HG03378 (cell line): ENCODE results near the gene KRT14.
"Not testable (repeated sequence)": the region's sequence is repeated elsewhere in the genome, so short reads cannot be mapped to it uniquely, and the experiment has no call there.

ENCODE experiments used
- ATAC-seq: cut with Tn5 transposase; IDR thresholded peaks from one replicate; pipeline ENCODE4 v1.9.1; 2021; ENCODE audit warnings: mild to moderate bottlenecking, moderate library complexity; ENCODE audit not compliant: unreplicated experiment

The KRT14 gene

DNA sequence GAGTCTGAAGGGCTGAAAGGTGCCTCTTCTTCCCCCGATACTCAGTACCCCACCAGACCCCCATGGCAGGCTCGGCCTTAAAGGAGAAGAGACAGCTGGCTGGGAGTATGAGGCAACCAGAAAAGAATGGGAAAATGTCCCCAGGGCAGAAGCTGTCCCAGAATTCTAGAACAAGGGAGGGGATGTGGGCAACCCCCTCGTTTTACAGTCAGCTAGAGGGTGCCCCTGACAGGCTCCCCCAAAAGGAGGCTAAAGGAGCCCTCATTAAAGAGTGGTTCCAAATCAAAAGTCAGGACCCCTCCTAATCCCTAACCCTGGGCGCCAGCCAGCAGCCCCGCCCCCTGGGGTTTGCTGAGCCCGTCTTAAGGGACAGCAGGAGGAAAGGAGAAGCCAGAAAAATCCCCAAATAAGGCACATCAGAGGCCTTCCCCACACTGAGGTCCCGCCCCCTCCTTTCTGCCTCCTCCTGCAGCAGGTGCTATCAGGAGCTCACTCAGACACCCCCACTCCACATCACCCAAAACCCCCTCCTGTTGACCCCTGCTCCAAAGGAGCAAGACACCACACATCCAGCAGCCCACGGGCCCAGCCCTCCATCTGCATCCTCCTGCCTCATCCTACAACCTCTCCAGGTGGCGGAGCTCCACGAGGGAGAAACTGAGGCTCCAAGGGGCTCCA lies 36.6 kb upstream of the KRT14 start:
- not testable (repeated sequence) for ATAC-seq

DNA sequence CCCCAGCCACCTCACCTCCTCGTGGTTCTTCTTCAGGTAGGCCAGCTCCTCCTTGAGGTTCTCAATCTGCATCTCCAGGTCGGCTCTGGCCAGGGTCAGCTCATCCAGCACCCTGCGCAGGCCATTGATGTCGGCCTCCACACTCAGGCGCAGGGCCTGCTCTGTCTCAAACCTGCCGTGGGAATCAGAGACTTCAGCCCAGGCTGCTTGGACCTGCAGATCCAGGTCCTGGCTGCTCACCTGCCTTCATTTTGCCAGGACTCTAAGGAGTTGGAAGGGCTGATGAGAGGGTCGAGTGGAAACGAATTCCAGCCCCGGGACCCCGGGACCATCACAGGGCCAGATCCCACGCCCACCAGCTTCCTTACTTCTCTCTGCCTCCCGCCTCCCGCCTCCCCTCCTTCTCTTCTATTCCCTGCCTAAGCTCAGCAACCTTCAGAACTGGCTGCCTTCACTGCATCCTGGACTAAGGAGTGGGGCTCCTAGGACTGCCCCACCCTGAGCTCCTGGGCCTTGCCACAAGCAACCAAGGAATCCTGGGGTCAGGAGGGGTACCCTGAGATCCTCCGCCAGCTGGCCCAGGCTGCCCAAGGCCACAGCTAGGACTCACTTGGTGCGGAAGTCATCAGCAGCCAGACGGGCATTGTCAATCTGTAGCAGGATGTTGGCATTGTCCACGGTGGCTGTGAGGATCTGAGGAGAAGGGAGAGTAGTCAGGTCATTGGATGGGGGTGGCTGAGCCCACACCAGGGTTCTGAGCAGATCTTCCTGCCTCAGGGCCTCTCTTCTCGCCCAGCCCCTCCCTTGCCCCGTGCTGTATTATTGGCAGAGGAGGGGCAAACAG lies 35.9 kb upstream of the KRT14 start:
- not testable (repeated sequence) for ATAC-seq

DNA sequence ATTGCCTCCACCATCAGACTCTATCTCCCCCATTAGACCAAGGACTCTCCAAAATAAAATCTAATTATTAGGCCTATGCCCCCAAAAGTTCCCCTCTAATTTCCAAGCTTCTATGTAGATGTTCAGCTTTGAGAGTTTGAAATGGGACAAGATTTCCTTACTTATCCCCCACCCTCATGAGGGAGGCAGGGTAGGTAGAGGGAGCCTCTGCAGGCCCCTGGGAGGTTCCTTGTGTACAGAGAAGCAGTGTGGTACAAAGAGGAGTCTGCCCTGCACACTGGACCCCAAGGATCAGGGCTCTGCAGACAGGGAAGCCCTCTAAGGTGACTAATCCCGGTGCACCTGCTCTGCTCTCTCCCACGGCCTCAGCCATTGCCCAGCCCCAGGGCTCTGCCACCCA lies 35.2 kb upstream of the KRT14 start:
- no peak for ATAC-seq

DNA sequence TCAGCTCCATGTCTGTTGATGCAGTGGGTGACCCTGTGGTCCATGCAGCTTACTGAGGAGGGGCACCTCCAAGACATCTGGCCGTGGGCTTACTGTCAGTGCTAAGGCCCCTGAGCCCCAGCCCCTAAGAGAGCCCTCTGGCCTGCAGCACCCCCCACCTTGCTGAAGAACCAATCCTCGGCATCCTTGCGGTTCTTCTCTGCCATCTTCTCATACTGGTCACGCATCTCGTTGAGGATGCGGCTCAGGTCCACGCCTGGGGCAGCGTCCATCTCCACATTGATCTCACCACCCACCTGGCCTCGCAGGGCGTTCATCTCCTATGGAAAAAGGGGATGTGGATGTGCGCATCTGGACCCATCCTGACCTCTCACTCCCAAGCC lies 34.7 kb upstream of the KRT14 start:
- ATAC-seq, result not testable (repeated sequence)

DNA sequence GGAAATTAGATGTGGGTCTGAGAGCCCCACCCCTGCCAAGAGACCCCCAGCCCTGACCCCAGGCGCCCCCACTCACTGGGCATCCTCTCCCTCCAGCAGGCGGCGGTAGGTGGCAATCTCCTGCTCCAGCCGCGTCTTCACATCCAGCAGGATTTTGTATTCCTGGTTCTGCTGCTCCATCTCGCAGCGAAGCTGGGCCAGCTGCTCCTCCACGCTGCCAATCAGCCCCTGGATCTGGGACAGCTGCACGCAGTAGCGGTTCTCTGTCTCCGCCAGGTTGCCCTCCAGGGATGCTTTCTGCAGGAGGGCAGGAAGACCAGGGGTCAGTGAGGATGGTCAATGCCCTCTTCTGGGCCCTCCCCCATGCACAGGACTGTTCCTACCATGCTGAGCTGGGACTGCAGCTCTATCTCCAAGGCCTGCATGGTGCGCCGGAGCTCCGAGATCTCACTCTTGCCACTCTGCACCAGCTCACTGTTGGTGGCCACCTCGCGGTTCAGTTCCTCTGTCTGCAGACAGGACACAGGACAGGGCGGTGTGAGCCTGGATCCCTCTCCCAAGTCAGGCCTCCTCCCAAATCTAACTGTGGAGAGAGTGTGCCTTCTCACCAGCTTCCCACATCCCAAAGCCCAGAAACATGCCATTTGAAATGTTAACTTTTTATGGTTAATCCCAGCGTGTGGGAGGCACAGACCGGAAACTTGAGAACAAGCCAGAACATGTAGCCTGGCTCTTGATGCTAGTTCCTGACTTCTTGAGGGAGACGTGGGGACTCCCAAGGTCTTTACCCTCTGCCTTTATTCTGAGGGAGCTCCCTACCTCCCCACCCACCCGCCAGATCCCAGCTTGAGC lies 34.1 kb upstream of the KRT14 start:
- no peak for ATAC-seq

DNA sequence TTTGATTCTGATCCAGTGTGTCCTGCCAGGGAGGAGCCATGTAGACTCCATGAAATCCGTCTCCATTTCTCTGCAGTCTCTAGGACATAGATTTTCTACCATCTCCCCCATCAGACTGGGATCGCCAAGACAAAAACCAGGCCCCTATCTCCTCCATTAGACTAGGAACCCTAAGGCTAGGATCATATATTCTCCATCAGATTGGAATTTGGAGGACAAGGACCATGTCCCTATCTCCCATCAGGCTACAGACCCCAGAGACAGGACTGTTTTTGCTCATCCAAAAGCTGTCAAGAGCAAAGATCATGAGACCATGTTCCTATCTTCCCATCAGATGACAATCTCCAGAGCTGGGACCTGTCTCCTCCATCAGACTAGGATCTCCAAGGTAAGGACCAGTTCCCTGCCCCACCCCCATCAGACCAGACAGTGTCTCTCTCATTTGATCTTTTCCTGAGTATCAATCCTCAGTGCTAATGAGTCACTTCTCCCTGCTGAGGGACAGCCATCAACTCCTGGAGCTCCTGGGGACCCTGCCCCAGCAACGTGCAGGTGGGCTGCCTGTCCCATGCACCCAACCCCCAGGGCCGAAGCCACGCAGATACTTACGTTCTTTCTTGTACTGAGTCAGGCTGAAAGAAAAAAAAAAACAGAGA lies 33.4 kb upstream of the KRT14 start:
- not testable (repeated sequence) for ATAC-seq

DNA sequence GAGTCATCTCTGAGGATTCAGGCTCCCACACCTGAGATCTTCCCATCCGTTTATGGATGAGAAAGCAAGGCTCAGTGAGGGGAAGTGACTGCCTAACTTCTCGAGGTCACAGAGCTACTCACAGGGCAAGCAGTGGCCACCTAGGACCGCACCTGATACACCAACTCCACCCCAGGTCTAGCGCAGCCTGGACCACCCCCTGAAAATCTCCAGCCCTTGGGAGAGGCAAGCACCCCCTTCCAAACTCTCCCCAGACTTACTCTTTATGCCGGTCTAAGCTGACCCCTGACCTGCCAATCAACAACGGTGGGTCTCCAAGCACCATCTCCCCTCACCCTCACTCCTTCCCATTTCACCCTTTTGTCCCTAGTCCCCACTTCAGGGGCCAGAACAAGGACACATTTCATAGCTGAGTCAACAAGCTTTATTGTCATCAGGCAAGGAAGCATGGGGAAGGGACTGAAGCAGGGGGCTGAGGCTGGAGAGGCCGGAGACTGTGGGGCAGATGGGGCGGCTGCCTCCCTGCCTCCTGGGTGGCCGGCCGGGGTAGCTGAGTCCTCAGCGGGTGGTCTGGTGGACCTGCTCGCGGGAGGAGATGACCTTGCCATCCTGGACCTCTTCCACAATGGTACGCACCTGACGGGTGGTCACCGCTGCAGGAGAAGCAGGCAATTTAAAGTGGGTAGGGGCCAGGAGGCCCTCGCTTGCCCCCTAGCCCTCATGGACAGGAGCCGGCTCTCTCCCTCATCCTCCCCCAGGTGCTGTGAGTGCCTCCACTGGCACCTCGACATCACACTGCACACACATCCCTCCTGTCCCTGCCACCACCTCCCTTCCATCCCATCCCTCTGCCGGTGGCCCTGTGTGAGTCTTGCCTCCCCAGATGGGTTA lies 32.6 kb upstream of the KRT14 start:
- ATAC-seq, result no peak

DNA sequence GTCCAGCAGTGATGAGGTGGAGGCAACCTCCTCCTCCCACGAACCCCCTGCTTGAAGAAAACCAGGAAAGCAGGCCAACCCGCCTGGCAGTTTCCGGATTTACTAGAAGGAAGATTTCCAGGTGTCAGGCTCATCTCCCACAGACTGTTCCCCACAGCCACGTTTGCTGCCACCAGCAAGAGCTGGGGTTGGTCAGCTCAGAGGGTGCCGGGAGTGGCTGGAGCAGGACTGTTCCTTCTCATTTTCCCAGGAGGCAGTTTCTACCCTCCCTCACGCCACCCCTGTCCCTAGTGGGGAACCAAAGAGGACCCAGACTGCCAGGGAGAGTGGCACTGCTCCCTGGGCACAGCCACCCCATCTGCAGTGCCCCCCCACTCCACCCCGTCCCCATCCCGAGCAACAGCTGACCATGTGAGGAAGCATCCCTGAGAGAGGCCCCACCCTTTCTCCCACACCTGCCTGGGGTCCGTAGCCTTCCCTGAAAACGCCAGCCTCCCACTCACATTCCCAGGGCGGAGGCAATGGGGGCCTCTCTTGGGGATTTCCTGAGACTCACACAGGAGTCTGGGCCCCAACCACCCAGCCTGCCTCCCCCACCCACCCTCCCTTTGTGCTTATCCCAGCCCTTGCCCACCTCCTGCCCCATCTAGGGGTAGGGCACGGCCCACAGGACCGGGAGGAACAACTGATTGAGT lies 31.8 kb upstream of the KRT14 start:
- no peak for ATAC-seq

DNA sequence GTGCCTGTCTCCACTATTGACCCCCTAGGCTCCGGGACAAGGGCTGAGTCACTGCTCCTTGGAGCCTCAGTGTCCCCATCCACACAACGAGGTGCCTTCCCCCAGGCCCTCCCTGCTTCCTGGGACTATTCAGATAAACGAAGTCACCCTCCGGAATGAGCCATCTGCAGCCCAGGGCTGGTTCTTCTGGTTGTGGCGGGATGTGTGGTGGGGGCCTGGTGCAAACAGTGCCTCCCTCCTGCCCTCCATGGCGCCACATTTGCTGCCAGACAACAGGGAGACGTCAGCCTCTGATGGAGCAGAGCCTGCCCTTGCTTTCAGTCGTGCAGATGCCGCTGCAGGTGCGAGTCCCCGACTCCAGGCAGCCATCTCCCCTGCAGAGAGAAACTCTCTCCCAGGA lies 31.0 kb upstream of the KRT14 start:
- ATAC-seq, result no peak

DNA sequence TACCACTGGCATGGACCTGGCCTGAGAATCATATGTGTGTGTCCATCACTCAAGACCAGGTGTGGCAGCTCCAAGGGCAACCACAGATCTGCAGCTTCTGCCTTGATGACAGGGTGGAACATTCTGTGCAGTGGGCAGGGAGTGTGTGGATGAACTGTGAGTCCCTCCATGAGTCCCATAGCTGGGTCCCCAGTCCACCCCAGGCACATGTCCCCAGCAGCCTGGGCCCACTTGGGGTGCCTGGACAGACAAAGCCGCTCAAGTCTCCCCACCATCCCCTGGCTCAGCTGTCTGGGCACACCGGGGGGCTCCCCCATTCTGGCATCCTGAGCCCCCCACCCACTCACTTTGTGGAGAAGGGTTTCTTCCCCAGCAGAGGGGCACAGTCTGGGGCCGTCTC lies 30.4 kb upstream of the KRT14 start:
- no peak for ATAC-seq

DNA sequence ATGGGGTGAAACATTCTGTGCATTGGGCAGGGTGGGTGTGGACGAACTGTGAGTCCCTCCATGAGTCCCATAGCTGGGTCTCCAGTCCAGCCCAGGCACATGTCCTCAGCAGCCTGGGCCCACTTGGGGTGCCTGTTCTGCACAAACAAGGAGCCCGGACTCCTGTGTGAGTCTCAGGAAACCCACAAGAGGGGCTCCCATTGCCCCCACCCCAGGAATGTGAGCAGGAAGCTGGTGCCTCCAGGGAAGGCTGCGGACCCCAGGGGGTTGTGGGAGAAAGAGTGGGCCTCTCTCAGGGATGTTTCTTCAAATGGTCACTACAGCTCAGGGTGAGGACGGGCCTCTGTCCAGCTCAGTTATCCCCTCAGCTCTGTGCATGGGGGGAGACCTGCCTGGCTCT lies 29.8 kb upstream of the KRT14 start:
- ATAC-seq, result not testable (repeated sequence)

DNA sequence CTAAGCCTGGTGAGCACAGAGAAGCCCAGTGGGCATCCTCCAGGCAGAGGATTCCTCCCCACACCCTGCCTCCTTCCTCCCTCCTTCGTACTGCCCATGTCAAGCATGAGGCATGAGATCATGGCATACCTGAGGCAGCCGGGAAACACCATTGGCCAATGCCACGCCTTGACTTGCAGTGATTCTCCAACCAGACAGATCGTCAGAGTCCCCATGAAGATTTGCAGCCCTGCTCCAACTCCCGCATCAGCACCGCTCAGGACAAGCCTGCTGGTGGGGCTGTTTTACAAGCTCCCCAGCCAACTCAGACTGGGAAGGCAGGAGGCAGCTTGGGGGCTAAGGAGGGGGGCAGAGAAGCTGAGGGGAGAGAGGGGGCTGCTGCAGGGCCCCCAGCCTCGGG lies 28.8 kb upstream of the KRT14 start:
- no peak for ATAC-seq

DNA sequence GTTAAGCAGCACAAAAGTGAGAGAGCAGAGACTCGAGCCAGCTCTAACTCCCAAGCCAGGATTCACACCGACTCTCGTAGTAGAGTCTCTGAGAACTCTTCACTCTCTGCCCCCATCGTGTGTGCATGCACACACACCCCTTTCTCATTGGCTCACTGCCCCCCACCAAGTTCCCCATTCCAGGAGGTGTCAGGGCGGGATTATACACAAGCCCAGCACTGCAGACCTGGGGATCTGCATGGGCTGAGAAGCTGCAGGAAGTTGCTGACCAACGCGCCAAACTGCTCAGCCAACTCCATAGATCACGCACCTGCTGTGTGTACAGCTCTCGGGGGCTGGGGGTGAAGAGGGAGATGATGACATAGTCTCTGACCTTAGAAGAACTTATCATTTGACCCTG lies 28.1 kb upstream of the KRT14 start:
- ATAC-seq, result not testable (repeated sequence)

DNA sequence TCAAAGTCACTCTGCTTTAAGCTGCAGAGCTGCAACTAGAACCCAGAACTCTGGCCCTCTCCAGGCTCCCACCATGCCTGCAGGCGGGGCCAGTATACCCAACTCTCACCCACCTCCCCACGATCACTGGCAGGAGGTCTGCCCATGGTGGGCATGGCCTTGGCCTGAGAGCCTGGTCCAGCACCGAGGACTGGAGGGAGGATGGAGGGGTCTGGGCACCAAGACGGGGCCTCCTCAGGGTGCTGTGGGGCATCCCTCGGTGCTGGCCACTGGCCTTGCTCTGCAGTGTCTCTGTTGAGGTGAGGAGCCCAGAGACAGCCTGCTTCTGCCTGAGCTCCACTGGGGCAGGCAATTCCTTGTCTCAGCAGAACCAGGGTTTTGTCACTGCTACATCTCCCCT lies 27.4 kb upstream of the KRT14 start:
- ATAC-seq, result no peak

DNA sequence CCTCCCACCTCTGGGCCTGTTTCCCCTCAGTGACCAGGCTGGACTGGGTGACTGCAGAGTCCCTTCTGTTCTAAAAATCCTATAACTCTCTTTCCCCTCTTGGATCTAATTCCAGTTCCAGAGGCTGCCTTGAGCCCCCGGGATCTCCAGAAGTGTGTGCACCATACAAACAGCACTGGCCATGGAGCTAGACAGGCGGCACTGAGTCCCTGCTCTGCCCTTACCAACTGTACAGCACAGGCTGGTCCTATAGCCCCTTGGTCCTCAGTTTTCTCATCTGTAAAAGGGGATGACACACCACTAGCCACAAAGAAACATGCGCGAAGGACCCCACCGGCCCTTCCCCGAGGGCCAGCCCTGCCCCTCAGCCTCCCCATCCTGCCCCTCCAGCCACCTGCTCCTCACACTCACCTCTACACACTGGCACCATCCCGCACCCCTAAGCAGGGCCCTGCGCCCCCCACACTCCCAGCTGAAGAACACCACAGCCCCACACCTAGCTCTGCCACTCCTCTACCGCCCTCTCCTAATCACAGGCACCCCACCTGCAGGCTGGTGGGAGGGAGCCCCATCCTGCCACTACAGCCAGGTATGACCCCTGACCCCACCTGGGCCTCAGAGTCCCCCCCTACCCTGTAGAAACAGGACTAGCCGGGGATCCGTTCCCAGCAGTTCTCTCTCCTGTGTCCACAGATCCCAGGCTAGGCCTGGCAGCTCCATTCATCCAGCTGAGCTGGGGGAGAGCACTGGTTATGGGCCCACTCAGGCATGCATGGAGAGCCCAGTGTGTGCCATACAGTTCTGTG lies 26.8 kb upstream of the KRT14 start:
- no peak for ATAC-seq

DNA sequence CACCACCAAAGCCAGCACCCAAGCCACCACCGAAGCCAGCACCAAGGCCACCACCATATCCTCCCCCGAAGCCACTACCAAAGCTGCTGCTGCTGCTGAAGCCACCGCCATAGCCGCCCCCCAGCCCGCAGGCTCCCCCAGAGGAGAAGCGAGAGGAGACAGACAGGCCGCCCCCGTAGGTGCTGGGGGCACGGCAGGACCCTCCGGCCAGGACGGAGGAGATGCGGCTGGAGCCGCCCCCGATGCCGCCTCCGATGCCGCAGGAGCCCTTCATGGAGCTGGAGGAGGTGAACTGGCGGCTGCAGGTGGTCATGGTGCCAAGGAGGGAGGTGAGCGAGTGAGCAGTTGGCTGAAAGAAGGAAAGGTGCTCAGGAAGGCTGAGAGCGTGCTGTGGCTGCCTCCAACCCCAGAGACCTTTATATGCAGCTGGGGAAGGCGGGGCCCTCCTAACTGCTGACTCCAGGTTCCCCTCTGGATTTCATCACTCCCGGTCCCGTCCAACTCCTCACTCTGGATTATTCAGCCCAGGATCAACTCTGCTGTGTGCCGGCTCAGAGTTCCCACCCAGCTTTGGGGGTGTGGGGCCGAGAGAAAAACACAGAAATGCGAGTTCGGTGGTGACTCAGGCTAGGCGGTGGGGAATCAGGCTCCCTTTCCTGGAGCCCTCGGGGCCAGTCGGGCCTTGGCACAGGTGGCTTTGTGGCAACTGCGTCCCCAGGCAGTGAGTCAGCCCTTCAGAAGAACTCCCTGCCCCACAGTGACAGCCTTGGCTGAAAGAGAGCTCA lies 25.9 kb upstream of the KRT14 start, which contains the start of gene KRT16:
KRT16 (minus strand) TSS at position 392 of the 785 bp plus-strand sequence; CDS start at position 313, 79 bp downstream.
- not testable (repeated sequence) for ATAC-seq

DNA sequence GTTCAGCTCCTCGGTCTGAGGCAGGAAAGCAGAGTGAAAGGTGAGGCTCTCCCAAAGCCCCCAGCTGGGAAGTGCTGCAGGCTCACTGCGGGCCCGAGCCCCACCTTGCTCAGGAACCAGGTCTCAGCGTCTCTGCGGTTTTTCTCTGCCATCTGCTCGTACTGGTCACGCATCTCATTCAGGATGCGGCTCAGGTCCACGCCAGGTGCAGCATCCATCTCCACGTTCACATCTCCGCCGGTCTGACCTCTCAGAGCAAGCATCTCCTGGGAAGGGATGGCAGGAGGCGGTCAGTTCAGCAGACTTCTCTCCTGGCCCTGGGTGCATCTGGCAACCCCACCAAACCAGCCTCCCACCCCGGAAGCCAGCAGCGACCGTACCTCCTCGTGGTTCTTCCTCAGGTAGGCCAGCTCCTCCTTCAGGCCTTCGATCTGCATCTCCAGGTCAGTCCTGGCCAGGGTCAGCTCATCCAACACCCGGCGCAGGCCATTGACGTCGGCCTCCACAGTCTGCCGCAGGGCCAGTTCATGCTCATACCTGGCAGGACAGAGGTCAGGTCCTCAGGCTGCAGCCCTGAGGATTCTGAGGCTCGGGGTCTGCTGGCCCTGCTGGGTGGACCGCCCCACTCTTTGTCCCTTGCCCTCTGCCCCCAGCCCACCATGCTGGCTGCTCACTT lies 24.4 kb upstream of the KRT14 start:
- no peak for ATAC-seq
